ENCODE measurements around the gene PAPPA.

Gene PAPPA

DNA sequence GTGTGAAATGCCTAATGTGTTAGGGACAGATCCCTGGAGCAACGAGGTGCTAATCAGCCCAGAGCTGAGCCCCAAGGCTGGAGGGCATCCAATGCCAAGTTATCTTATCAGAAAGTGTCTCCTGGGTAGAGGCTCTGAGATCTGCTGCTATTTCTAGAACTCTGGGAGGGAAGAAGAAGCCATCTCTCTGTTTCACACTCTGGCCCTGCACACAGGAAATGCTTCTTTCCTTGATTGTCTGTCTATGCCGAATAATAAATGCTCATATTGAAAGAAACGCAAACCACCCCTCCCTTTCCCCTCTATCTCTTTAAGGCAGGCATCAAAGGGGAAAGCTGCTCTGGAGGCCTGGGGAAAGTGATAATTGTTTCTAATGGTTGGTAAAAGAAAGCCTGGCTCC is 166.7 kb downstream of the PAPPA start:
- DNase-seq: peak; percentile 95

DNA sequence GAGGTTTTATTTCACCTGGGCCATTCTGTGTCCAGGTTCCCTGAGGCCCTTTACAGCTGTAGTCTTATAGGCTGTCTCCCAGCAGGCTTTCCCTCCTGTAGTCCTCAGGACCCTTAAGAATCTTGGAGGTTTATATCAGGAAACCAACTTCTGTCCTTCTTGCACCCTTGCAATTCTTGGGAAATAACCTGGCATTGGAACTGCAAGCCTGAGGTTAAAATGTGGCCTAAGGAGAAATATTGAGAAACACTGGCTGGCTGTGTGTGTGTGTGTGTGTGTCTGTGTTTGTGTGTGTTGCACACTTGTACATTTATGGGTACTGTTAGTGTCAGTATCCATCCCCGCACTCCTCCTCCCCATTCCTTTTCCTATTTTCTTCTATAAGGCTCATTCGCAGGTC is 168.9 kb downstream of the PAPPA start:
- DNase-seq: no peak

DNA sequence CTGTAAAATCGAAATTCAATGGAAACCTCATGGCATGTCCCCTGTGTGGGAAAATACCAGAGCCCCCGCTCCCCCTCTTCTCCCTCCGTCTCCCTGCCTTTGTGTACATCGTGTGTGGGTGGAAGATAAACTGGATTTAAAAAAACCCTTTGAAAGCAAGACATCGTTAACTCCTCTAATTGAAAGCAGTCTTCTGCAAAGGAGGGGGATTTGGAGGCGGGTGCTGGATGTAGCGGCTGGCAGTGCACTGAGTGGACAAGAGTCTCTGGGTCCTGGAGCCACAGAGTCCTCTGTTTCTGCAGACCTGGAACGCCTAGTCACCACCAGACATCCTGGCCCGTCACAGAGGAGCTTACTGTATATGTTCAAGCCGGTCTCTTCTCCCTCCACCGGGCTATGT is 169.4 kb downstream of the PAPPA start:
- DNase-seq: no peak

DNA sequence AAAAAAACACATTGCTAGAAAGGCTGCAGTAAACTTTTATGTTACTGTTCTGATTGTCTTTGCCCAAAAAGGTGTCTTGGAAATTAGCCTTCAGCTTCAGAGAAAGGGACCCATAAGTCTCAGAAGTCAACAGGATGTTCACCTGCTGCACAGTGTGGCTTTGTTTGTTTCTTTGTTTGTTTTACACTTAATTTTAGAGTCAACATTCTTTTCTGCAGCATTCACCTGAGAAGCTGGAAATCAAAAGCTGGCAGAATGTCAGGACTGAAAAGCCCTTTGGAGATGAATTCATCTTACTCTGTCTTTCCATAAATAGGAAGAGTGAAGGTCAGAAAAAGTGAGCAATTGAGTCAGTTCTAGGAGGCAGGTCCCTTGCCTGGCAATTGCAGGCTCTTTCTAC is 170.0 kb downstream of the PAPPA start:
- no peak for DNase-seq

DNA sequence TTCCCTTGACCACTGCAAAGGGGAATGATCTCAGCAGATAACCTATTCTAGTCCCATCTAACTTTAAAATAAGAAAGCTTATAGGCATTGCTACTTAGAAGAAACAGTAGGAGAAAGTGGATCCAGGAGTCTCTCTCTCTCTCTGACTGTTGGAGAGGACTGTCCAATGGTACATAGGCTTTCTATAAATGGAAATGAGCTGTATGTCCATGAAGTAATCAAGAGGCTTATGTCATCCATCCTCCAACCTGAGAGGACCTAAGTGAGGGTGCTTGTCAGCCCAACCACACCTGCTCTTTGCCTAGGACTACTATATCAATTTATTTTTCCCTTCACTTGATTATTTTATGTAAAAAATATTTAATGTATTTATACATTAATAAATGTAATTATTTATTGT is 172.3 kb downstream of the PAPPA start:
- no peak for DNase-seq

DNA sequence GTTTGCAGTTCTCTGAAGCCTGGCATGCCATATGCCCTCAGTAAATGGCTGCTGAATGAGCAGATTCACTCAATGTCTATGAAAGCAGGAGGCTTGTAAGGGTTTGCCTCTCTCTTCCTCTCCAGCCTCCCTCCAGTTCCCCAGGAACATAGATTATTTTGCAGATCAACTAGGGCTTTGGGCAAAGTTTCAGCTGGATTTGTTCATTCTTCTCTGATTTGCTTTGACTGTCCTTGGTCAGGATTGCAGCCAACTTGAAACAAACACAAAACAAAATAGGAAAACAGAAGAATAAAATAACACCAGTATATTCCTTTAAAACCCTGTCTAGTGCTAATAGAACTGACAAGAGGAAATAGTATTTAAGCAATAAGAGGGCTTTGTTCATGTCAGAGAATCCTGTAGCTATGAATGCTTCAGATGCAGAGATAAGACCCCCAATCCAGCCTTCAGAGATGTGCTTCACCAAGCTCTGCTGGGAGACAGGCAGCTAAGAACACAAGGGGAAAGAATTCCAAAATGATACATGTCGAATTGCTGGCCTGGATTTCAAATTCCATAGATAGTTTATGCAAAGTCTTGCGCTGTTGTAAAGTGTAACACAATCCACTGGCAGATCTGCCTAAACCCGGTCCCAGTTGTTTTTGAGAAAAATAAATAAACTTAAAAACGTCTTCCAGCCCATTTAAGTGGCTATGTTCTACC is 174.3 kb downstream of the PAPPA start:
- no peak for DNase-seq

DNA sequence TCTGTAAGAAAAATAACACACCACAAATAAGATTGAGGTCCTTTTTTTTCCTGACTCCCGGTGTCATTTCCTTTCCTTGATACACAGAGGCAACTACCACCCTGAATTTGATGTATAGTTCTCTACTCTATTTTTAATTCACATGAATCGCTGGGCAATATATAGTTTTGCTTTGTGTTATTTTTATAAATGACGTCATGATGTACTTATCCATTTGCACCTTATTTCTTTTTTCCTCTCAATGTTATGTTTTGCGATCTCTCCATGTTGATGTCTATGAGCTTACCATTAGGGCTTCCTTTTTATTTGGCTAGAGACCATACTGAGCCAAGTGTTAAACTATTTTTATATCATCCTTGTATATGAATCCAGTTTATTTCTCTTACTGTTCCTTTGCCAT is 175.9 kb downstream of the PAPPA start:
- DNase-seq: no peak

DNA sequence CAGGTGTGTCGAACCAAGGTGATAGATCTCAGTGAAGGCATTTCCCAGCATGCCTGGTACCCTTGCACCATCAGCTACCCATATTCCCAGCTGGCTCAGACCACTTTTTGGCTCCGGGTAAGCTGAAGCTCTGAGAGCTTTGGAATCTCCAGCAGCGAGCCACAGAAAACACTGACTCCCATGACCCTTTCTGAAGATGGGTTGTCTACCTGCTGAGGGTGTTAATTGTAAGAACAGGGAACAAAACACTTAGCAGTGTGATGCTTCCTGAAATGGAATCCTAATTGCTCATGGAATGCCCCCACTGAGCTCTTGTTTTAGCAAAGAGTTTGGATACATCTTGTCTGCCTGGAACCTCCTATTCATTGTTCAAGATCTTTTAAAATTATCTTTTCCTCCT is 177.7 kb downstream of the PAPPA start:
- DNase-seq: no peak

DNA sequence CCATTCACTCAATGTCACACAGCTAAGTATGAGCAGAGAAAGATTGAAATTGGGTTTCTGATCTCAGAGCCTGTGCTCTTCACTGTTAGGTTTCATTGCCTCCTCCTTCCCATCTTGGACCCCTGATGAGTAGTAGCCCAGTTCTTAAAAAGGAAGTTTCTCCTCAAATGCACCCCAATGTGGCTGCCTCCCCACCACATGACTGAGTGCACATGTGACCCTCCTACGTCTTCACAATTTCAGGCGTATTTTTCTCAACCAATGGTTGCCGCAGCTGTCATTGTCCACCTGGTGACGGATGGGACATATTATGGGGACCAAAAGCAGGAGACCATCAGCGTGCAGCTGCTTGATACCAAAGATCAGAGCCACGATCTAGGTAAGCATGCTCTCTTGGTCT is 178.5 kb downstream of the PAPPA start:
- DNase-seq: no peak

DNA sequence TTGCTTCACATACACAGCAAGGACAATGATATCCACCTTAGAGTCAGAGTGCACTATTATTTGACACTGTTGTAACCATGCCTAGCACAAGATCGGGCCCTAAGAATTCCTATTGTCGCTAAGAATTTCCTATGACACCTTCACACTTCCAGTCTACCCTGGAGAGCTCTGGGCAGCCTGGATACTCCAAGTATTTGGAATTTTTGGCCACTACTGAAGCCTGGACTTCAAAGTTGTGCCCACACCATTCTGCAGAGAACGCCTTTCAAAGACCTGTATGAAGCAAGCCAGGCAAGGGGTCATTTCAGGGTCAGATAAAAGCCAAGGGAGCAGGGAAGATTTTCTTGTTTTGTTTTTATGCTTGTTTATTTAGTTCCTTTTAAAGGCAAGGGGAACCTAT is 179.7 kb downstream of the PAPPA start:
- DNase-seq: no peak

DNA sequence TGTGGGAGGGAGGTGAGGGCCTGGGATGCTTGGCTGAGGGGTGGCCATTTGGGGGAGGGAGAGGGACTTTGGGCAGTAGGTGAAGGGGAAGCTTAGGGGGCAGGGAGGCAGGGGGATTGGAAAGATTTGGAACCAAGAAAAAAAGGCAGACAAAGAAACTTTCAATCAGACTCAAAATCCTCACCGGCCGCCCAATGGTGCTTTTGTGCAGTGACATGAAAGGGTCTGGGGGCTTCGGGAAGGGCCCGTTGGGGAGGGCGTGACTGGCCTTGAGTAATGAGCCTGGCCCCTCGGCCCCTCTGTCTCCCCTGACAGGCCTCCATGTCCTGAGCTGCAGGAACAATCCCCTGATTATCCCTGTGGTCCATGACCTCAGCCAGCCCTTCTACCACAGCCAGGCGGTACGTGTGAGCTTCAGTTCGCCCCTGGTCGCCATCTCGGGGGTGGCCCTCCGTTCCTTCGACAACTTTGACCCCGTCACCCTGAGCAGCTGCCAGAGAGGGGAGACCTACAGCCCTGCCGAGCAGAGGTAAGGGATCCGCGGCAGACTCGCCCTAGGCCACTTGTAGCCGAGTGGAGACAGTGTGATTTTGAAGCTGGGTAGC is 181.1 kb downstream of the PAPPA start:
- no peak for DNase-seq

DNA sequence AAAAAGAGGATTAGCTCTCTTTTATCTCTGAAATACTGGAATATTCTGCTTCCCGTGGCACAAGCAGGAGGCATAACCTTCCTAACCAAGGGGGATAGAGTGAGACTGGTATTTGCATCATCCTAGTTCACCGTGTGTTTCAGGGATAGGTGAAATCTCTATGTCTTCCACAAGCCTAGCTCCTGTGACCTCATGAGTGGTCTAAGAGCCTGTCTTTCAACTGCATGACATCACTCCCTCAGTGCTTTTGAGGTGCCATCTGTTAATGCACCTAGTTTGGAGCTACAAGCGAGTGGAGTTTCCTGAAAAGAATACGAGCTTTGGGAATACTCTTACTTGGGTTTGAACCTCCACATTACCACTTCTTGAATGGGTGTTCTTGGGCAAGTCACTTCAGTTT is 181.8 kb downstream of the PAPPA start:
- no peak for DNase-seq

DNA sequence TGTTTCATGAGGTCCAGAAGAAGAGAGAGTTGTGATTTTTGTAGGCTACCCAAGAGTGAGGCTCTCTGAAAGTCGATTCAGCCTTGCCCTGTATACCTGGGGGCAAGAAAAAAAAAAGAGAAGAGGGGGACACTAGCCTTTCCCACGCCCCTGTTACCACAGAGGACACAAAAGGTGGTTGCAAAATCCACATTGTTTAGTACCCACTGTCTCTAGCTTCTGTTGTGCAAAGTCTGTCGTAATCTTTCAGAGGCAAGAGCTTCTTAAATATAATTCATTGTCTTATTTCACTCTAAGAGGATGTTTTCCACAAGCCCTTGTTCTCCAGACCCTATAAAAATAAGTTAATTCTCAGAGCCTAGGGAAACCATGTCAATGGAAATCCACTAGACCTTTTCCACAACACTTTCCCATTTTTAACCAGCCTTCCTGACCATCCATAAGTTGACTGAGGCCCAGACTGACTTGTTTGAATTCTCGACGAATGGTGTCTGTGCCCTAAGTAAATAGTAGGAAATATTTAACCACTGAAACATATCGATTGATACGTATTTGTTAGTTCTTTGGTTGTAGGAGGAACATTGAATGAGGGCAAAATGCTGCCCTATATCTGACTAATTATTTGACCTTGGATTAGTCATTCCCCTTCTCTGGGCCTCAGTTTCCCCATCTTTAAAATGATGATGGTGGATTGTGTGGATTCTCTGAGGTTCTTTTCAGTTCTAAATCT is 182.7 kb downstream of the PAPPA start:
- DNase-seq: no peak

DNA sequence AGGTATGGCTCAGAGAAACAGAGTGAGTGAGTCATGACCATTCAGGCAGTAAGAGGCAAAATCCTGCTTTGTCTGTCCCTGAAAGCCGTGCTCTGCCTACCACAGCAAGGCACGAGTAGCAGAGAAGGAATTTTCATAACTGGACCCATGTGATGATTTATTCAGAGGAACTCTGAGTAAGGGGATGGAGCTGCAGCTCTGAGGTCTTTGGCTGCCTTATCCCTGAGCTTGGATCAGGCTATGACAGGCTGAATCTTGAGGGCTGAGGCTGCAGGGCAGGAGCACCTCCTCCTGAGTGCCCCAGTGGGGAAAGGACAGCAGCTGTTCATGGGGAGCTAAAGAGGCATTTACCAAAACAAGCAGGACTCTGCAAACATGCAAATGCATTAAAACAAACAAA is 183.4 kb downstream of the PAPPA start:
- no peak for DNase-seq

DNA sequence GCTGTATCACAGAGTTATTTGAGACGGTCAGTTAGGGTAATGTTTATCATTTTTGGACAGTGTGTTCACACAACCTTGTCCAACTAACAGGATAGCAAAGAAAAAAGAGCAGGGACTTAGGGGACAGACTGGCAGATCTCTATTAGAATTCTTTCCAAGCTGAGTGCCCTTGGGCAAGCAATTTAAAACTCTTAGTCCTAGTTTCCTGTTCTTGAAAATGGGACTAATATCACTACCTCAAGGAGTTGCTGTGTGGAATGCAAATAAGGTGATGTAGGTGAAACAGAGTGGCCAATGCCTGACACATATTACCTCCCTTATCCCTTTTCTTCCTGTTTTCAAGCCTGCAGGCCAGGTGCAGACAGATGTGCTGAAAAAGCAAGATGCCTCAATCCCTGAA is 186.7 kb downstream of the PAPPA start:
- DNase-seq: no peak

DNA sequence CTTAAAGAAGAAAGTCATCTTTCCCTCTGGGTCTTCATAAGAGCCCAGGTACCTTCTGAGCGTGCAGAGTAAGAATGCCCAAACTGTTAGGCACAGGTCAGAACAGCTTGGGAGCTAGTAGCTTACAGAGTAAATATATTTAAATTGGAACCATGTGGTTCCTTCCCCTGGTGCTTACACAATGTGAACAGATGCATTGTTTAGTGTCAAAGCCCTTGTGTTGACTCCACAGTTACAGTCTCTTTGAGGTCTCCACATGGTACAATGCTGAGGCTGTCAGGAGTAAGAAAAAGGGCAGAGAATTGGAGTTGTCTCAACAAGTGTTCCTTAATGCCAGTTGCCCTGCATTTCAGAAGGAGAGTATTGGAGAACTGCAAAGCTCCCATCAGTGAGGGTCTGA is 188.5 kb downstream of the PAPPA start:
- no peak for DNase-seq

DNA sequence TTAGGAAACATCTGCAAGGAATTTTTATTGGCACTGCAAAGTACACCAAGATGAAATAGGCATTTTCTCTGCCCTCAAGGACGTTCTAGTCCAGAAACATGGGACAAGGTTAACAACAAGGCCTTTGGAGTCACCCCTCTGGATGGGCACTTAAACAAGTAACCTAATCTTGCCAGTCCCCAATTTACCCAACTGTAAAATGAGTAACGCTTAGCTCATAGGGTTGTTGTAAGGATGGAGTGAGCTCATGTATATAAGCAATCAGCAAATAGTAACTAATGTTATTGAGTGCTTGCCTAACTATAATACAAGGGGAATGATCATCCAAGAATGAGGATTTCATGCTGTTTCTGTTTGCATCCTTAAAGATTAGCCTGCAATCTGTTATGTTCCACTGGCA is 189.3 kb downstream of the PAPPA start:
- DNase-seq: no peak

DNA sequence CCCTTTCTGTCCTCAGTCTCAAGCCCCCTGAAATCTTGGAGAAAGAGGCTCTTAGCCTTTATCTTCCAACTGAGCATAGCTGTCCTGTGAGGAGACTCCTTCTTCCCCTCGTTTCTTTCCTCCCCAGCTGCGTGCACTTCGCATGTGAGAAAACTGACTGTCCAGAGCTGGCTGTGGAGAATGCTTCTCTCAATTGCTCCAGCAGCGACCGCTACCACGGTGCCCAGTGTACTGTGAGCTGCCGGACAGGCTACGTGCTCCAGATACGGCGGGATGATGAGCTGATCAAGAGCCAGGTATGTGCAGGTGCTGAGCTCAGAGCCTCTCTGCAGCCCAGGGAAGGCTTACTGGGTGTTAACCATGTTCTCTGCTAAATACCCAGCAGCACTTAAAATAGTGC is 190.8 kb downstream of the PAPPA start:
- no peak for DNase-seq

DNA sequence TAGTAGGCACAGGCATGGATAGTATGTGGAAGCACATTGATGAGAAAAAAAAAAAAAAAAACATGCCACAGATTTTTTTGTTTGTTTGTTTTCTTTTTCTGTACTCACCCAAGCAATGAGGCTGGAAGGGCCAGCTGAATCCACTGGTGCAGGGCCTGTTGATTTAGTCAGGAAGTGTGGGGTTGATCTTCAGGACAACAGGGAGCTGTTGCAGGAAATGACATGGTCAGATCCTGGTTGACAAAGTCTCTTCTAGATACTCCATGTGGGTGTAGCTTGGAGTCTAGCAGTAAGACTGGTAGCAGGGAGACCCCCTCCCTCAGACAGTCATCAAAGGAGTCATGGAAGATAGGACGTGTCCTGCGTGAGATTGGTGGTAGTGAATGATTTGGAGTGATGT is 191.8 kb downstream of the PAPPA start:
- no peak for DNase-seq

DNA sequence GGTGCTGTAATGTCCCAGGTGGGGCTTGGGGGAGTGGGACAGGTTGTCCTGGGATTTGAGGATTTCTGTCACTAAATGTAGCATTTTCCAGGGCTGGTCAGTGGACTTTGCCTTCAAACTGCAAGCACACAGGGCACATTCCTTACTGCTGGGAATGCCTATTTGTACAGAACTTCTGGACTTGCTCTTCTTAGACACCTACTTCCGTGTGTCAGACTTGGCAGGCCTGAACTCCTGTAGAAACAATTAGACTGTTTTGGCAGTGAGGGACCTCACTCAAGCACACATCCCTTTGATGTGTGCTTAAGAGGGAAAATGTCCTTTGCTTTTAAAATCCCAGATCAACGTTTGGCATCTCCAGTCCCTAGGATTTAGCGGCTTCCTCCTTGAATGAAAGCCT is 192.2 kb downstream of the PAPPA start:
- DNase-seq: no peak

DNA sequence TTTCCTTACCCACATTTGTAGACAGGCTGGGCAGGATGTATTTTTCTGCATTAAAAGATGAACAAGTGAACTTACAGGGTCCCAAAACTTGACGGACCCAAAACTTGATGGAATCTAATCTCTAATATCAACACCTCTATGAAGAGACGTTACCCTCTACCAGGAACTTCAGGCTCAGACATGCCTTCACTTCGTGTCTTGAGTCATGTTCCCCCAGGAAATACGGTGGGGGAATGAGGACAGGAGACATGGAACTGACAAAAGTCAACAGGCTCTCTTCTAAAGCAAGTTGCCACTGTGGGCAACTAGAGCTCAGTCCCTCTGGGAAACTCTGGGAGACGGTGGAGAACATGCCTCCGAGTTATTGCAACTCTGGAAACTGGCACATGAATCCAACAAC is 196.1 kb downstream of the PAPPA start:
- DNase-seq: no peak

DNA sequence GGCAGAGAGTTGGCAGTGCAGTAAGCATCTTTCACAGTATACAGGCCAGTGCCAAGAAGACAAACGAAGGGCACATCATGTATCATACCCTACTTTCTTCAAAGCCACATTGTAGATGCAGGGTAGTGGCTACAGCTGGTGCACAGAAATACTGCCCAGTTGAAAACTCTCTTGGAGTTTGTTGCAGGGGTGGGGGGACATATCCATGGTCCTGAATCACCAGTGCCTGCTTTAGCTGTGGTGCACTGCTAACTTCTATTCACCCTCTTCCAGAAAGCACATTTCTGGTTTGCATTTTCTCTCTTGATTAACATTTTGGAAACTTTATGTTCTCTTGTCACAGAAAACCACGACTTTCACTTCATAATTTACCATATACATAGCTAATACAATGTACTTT is 196.6 kb downstream of the PAPPA start:
- peak; percentile 17 for DNase-seq

DNA sequence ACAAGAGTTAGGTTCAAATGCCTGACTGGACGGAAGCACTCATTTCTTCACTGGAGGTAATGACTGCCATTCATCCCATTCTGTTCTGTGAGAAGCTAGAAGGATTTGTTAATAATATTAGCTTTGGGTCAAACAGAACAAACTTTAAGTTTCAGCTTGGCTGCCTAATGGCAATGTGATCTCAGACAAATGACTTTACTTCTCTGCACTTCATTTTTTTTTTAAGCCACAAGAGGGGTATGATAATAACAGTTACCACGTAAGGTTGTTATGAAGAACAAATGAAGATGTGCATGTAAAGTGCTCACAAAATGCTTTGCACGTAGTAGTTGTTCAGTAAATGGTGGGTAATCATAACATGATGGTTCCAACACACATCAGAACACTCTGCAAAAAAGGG is 199.4 kb downstream of the PAPPA start:
- DNase-seq: no peak

DNA sequence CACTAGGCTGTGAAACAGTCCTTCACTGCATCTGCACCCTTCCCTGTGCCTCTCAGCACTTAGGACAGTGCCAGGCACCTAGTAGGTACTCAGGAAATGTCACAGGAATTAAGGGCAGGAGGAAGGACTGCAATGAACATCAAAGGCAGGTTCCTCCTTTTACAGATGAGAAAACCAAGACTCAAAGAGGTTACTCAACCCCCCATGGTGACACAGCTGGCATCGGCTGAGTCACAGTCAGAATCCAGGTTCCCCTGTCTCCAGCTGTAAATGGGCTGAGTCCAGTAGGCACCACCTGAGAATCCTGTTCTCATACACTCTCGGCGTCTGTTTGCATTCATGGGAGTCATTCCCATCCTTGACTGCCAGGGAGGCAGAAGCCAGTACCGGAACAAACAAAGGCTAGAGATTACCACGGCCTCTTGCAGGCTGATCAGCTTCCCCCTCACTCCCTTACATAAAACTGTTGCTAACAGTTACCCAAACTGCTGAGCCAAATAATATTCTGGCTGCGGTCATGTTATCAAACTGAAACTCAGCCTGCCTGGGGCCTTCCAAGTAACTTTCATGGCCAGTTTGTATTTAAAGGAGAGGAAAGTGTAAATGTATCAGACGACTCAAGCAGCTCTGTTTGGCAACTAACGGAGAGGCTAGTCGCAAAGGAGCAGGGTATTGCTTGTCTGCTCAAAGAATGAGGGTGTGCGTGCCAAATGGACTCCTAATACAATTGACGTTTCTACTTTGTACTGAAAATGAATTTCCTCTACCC is 201.7 kb downstream of the PAPPA start:
- DNase-seq: peak; percentile 24
